Measurements from ENCODE around the gene OR52E5. TPM values are rescaled to one million over a fixed set of nuclear protein-coding genes. Genes with fewer than 3 reads are reported as not detected.

Gene OR52E5
- total RNA-seq, 1 donor from 2014 or later = not detected

GRCh38 chr11:5923794-5924193 is 30.8 kb downstream of the OR52E5 start:
- intact Hi-C loops (cut with DNase I) = no loop called here
- H3K4me3 ChIP-seq = no peak overlapping the region
- H3K27ac ChIP-seq = no peak overlapping the region
- H3K36me3 ChIP-seq = no peaks in the 10 kb centered on the region
- ATAC-seq (no peak), DNase-seq (no peak)
- H3K4me1 ChIP-seq = no peaks in the 10 kb centered on the region
- no peak for TF ChIP-seq CTCF (IDR thresholded peaks at IDR 0.05)
- H3K27me3 ChIP-seq (ENCODE audit: low read depth) = no peaks in the 10 kb centered on the region
- no peaks in the 10 kb centered on the region for H3K9me3 ChIP-seq

GRCh38 chr11:5928271-5928670 is 35.3 kb downstream of the OR52E5 start:
- Histone ChIP-seq H3K4me1 (no peaks in the 10 kb centered on the region), H3K4me3 (no peak overlapping the region), H3K27ac (no peak overlapping the region), H3K36me3 (no peaks in the 10 kb centered on the region), H3K9me3 (no peaks in the 10 kb centered on the region), H3K27me3 (ENCODE audit: low read depth) (no peaks in the 10 kb centered on the region)
- ATAC-seq (no peak), DNase-seq (no peak)
- intact Hi-C loops (cut with DNase I) = no loop called here
- no peak for TF ChIP-seq CTCF (IDR thresholded peaks at IDR 0.05)

- Histone ChIP-seq H3K4me3 (no peak overlapping the region), H3K9me3 (no peaks in the 10 kb centered on the region), H3K4me1 (no peaks in the 10 kb centered on the region), H3K36me3 (no peaks in the 10 kb centered on the region), H3K27ac (no peak overlapping the region), H3K27me3 (ENCODE audit: low read depth) (no peaks in the 10 kb centered on the region)
- DNase-seq (no peak), ATAC-seq (no peak)
- no peak for TF ChIP-seq CTCF (IDR thresholded peaks at IDR 0.05)
- intact Hi-C loops (cut with DNase I) = no loop called here
Measured at GRCh38 chr11:5928811-5929210, 35.8 kb downstream of the OR52E5 start.

GRCh38 chr11:5929571-5930368 is 36.8 kb downstream of the OR52E5 start:
- Histone ChIP-seq H3K36me3 (no peaks in the 10 kb centered on the region), H3K4me3 (no peak overlapping the region), H3K9me3 (no peaks in the 10 kb centered on the region), H3K27ac (no peak overlapping the region), H3K4me1 (no peaks in the 10 kb centered on the region), H3K27me3 (ENCODE audit: low read depth) (no peaks in the 10 kb centered on the region)
- no peak for TF ChIP-seq CTCF (IDR thresholded peaks at IDR 0.05)
- no peak for ATAC-seq
- no peak for DNase-seq
- intact Hi-C loops (cut with DNase I) = no loop called here

- DNase-seq (no peak), ATAC-seq (no peak)
- Histone ChIP-seq H3K27me3 (ENCODE audit: low read depth) (no peaks in the 10 kb centered on the region), H3K4me3 (no peak overlapping the region), H3K36me3 (no peaks in the 10 kb centered on the region), H3K27ac (no peak overlapping the region), H3K9me3 (no peaks in the 10 kb centered on the region), H3K4me1 (no peaks in the 10 kb centered on the region)
- no peak for TF ChIP-seq CTCF (IDR thresholded peaks at IDR 0.05)
- intact Hi-C loops (cut with DNase I) = no loop called here
Measured at GRCh38 chr11:5930614-5931013, 37.6 kb downstream of the OR52E5 start.
